Activated CD8-positive, alpha-beta T cell treated with anti-CD3 and anti-CD28 coated beads for 36 hours (primary cell): ENCODE results near the gene HMGB4. TPM values are rescaled to one million over a fixed set of nuclear protein-coding genes. Genes with fewer than 3 reads are reported as not detected.

Experiments
- ATAC-seq: fragments of 200-7000 bp; cut with Tn5 transposase; one replicate; pipeline ENCODE4 v1.10.0; 2021; ENCODE audit warnings: mild to moderate bottlenecking, moderate library complexity
- CTCF ChIA-PET: fragments of 350-600 bp; sonication (Branson Sonifier 250); formaldehyde crosslinking; loops from one replicate; lab custom pipeline; 2021; ENCODE audit warnings: antibody characterized with exemption; lab: Charles Lee
- POLR2A ChIA-PET: fragments of 350-600 bp; sonication (Branson Sonifier 250); formaldehyde crosslinking; loops from one replicate; lab custom pipeline; 2021; ENCODE audit warnings: antibody characterized with exemption; lab: Charles Lee
- DNase-seq: peaks from one replicate; pipeline ENCODE4 v3.0.0-alpha.2; 2020
- H3K27ac Mint-ChIP-seq: one replicate; pipeline ENCODE4 v1.8.0; 2021; ENCODE audit warnings: mild to moderate bottlenecking, mixed read lengths
- H3K27me3 Mint-ChIP-seq: one replicate; pipeline ENCODE4 v1.8.0; 2021; ENCODE audit warnings: mixed read lengths
- H3K36me3 Mint-ChIP-seq: one replicate; pipeline ENCODE4 v1.8.0; 2021; ENCODE audit warnings: low read depth, mixed read lengths
- H3K4me1 Mint-ChIP-seq: one replicate; pipeline ENCODE4 v1.8.0; 2021; ENCODE audit warnings: low read depth, mixed read lengths
- H3K4me3 Mint-ChIP-seq: one replicate; pipeline ENCODE4 v1.8.0; 2021; ENCODE audit warnings: mild to moderate bottlenecking, moderate library complexity, mixed read lengths
- H3K9me3 Mint-ChIP-seq: one replicate; pipeline ENCODE4 v1.8.0; 2021; ENCODE audit warnings: mixed read lengths
- intact Hi-C: fragments of 100-400 bp; cut with micrococcal nuclease; formaldehyde crosslinking; loops from one replicate; pipeline ENCODE4 v1.10.0; 2022
- total RNA-seq, 2 experiments: library from RNA; stranded (reverse); gene quantifications; one replicate each; pipeline ENCODE4 v1.2.3, GENCODE V29; 2021
- TF ChIP-seq, protein P1 (sequence below): fragments of 200-600 bp; IDR thresholded peaks from one replicate; pipeline ENCODE4 v1.8.0; 2022; ENCODE audit warnings: antibody characterized with exemption, mild to moderate bottlenecking

Gene HMGB4
- total RNA-seq, 2 experiments from 2014 or later: not detected

DNA sequence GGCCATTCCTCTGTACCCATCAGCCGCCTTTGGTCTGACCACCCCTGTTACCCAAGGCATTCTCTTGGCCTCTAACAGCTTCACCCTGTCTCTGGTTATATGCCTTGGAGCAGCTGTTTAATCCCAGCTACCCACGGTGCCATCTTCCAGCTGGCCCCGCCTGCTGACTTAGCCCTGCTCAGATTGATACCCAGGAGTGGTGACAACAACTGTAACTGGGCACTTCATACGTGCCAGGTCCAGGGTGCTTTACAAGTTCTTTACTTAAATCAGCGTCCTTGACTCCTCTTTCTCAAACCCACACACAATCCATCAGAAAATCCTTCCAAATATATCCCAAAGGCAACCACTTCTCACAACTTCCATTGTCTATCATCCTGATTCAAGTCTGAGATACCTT is 37.2 kb upstream of the HMGB4 start:
- H3K27me3 Mint-ChIP-seq: peaks cover 14% of the 10 kb centered on the region
- H3K9me3 Mint-ChIP-seq: no peaks in the 10 kb centered on the region
- H3K27ac Mint-ChIP-seq: no peak overlapping the region
- ATAC-seq (no peak), DNase-seq (no peak)
- no peaks in the 10 kb centered on the region for H3K4me1 Mint-ChIP-seq
- CTCF ChIA-PET: no interaction called here
- H3K4me3 Mint-ChIP-seq: no peak overlapping the region
- TF ChIP-seq, protein P1, sequence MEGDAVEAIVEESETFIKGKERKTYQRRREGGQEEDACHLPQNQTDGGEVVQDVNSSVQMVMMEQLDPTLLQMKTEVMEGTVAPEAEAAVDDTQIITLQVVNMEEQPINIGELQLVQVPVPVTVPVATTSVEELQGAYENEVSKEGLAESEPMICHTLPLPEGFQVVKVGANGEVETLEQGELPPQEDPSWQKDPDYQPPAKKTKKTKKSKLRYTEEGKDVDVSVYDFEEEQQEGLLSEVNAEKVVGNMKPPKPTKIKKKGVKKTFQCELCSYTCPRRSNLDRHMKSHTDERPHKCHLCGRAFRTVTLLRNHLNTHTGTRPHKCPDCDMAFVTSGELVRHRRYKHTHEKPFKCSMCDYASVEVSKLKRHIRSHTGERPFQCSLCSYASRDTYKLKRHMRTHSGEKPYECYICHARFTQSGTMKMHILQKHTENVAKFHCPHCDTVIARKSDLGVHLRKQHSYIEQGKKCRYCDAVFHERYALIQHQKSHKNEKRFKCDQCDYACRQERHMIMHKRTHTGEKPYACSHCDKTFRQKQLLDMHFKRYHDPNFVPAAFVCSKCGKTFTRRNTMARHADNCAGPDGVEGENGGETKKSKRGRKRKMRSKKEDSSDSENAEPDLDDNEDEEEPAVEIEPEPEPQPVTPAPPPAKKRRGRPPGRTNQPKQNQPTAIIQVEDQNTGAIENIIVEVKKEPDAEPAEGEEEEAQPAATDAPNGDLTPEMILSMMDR: no peak
- POLR2A ChIA-PET: no interaction called here
- intact Hi-C loops: no loop called here
- no peaks in the 10 kb centered on the region for H3K36me3 Mint-ChIP-seq

DNA sequence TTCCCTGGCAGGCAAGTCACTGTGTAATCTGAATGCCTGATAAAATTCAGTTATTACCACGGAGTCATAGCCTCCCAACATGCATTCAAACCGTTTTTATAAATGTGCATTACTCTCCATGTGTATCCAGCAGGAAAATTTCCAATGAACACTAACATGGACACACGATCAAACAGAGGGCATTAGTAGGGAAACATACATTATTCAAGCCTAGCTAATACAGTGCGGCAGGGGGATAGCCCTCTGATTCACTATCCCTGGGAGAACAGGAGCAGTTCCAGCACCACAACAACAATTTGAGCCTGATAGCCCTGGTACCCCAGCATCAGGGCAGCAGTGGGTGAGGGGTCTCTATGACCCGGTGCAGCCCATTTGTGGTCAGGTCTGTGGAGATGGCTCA is 35.8 kb upstream of the HMGB4 start:
- ChIA-PET CTCF (no interaction called here), POLR2A (no interaction called here)
- H3K4me3 Mint-ChIP-seq: no peak overlapping the region
- peaks cover 11% of the 10 kb centered on the region for H3K27me3 Mint-ChIP-seq
- no peaks in the 10 kb centered on the region for H3K4me1 Mint-ChIP-seq
- no peak overlapping the region for H3K27ac Mint-ChIP-seq
- H3K36me3 Mint-ChIP-seq: no peaks in the 10 kb centered on the region
- intact Hi-C loops: no loop called here
- no peak for DNase-seq
- no peaks in the 10 kb centered on the region for H3K9me3 Mint-ChIP-seq
- TF ChIP-seq, protein P1: no peak
- ATAC-seq: no peak

DNA sequence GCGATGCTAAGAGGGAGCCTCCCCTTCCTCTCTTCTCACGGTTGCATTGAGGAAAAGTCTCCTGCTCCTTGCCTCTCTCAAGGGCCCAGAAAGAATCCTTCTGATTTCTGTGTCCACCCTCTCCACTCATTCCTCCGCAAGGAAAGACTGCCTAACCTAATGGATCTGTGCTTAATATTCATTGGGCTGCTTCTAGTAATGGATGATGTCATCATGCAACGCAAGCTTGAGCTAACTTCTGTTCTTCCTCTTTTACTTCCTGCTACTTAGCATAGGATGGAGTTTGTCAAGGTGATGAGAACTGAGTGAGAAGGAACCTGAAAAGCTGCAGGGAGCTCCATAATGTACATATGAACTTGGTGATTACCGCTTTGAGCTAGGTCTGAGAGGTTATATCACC is 35.2 kb upstream of the HMGB4 start:
- no peak for DNase-seq
- Mint-ChIP-seq H3K27me3 (peaks cover 11% of the 10 kb centered on the region), H3K27ac (no peak overlapping the region), H3K4me1 (no peaks in the 10 kb centered on the region), H3K9me3 (no peaks in the 10 kb centered on the region), H3K36me3 (no peaks in the 10 kb centered on the region), H3K4me3 (no peak overlapping the region)
- CTCF ChIA-PET: no interaction called here
- intact Hi-C loops: no loop called here
- no peak for ATAC-seq
- TF ChIP-seq, protein P1: no peak
- POLR2A ChIA-PET: interaction anchor here (0.6 kb wide), 1 partner anchor 351 kb away, joined by 3 read pairs; no protein-coding TSS in a partner anchor

DNA sequence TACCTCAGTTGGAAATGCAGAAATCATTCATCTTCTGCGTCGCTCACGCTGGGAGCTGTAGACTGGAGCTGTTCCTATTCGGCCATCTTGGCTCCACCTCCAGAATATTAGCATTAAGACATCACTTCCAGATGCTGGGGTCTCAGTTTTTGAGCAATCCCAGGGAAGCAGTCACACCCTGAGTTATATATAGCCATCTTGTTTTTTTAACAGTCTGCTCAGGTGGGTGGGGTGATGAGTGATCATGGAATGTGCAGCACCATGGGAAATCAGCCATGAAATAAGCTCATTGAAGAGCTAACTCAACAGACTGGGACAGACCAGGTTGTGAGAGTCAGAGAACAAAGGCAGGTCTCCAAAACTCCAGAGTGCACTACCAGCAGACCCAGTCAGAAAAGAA is 27.0 kb upstream of the HMGB4 start:
- intact Hi-C loops: no loop called here
- CTCF ChIA-PET: no interaction called here
- peaks cover 4% of the 10 kb centered on the region for H3K9me3 Mint-ChIP-seq
- POLR2A ChIA-PET: no interaction called here
- no peaks in the 10 kb centered on the region for H3K4me1 Mint-ChIP-seq
- H3K27me3 Mint-ChIP-seq: peaks cover 1% of the 10 kb centered on the region
- H3K36me3 Mint-ChIP-seq: no peaks in the 10 kb centered on the region
- ATAC-seq: no peak
- TF ChIP-seq, protein P1: no peak
- no peak for DNase-seq
- no peak overlapping the region for H3K4me3 Mint-ChIP-seq
- no peak overlapping the region for H3K27ac Mint-ChIP-seq

DNA sequence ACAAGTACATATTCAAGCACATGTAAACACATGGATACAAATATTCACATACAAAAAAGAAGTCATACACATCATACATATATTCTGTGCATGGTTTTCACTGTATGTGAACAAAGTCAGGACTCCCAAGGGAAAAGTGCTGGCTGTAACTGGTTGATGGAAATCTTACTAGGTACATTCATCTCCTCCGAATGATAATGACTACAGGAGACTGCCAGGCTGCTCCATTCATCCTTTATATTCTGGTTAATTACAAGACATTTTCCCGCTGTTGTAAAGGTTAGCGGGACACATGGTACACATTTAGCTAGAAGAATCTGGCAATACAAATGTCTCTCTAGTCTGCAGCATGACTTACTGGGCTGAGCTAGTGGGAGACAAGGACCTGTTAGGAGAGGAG is 26.2 kb upstream of the HMGB4 start:
- intact Hi-C loops: no loop called here
- ChIA-PET POLR2A (no interaction called here), CTCF (no interaction called here)
- DNase-seq: no peak
- no peak overlapping the region for H3K27ac Mint-ChIP-seq
- H3K4me1 Mint-ChIP-seq: no peaks in the 10 kb centered on the region
- ATAC-seq: no peak
- H3K36me3 Mint-ChIP-seq: no peaks in the 10 kb centered on the region
- peaks cover 4% of the 10 kb centered on the region for H3K9me3 Mint-ChIP-seq
- no peak overlapping the region for H3K4me3 Mint-ChIP-seq
- TF ChIP-seq, protein P1: no peak
- H3K27me3 Mint-ChIP-seq: peaks cover 3% of the 10 kb centered on the region
